Measurements from ENCODE around the gene TPK1.

GRCh38 chr7:144497282-144497681, 338.6 kb downstream of the TPK1 start:
- TF ChIP-seq CTCF (IDR thresholded peaks at IDR 0.05) (no peak), POLR2A (IDR thresholded peaks at IDR 0.05) (no peak)

Measured in uterus (tissue), 2 donors.